Left lung (tissue), 10 donors: ENCODE results near the gene CPLX1. TPM values are rescaled to one million over a fixed set of nuclear protein-coding genes. Genes with fewer than 3 reads are reported as not detected.

ENCODE experiments used
- ATAC-seq: fragments of 200-7000 bp; cut with Tn5 transposase; one replicate; pipeline ENCODE4 v1.9.1; 2020; ENCODE audit warnings: moderate library complexity
- DNase-seq, 4 donors: peaks; one replicate each; pipeline ENCODE4 v3.0.0-alpha.2; 2013 to 2020
- H3K27ac ChIP-seq, 2 donors: fragments of 200-600 bp; sonication (generic) in 1 of 2; one replicate each; pipeline versions ENCODE4 v1.5.0 to v1.8.0; 2020 to 2021
- H3K27me3 ChIP-seq, 2 donors: fragments of 200-600 bp; sonication (generic) in 1 of 2; one replicate each; pipeline versions ENCODE4 v1.5.0 to v1.8.0; 2020 to 2021
- H3K36me3 ChIP-seq, 2 donors: fragments of 200-600 bp; sonication (generic) in 1 of 2; one replicate each; pipeline versions ENCODE4 v1.5.0 to v1.8.0; 2020 to 2021
- H3K4me1 ChIP-seq, 2 donors: fragments of 200-600 bp; one replicate each; pipeline ENCODE4 v1.8.0; 2021
- H3K4me3 ChIP-seq, 2 donors: fragments of 200-600 bp; sonication (generic) in 1 of 2; one replicate each; pipeline versions ENCODE4 v1.5.0 to v1.8.0; 2020 to 2021; ENCODE audit warnings: mild to moderate bottlenecking in 1 of 2
- H3K9me3 ChIP-seq, 2 donors: fragments of 200-600 bp; sonication (generic) in 1 of 2; one replicate each; pipeline versions ENCODE4 v1.5.0 to v1.8.0; 2020 to 2021
- CTCF ChIP-seq, 2 donors: fragments of 200-600 bp; sonication (generic) in 1 of 2; IDR thresholded peaks; one replicate each; pipeline versions ENCODE4 v1.5.0 to v1.8.0; 2021; ENCODE audit warnings: antibody characterized with exemption in 2 of 2
- intact Hi-C, 2 donors: fragments of 100-400 bp; cut with DNase I; formaldehyde crosslinking; loops; one replicate each; pipeline versions ENCODE4 v1.11.2 to v1.14.2; 2022
- polyA plus RNA-seq, 6 donors: library from polyadenylated mRNA; unstranded; fragments of 120-200 nt; gene quantifications; one replicate each; pipeline ENCODE4 v1.2.1, GENCODE V29; 2013; ENCODE audit not compliant: insufficient read length in 6 of 6
- total RNA-seq, 2 donors: library from RNA; stranded (reverse); fragmentation: NEBNext Ultra II Directional; extraction: Animal tissue kit (Norgen Biotek cat#: 25700); gene quantifications; one replicate each; pipeline ENCODE4 v1.2.1, GENCODE V29; 2021
- donor health status: DM: no; HTN: yes; CAD: no.
- donor health status: DM: no; HTN: no; CAD: no.

The CPLX1 gene
- total and polyA plus RNA-seq, 8 donors, result 0.98 to 3.2 (median 1.5) TPM

DNA sequence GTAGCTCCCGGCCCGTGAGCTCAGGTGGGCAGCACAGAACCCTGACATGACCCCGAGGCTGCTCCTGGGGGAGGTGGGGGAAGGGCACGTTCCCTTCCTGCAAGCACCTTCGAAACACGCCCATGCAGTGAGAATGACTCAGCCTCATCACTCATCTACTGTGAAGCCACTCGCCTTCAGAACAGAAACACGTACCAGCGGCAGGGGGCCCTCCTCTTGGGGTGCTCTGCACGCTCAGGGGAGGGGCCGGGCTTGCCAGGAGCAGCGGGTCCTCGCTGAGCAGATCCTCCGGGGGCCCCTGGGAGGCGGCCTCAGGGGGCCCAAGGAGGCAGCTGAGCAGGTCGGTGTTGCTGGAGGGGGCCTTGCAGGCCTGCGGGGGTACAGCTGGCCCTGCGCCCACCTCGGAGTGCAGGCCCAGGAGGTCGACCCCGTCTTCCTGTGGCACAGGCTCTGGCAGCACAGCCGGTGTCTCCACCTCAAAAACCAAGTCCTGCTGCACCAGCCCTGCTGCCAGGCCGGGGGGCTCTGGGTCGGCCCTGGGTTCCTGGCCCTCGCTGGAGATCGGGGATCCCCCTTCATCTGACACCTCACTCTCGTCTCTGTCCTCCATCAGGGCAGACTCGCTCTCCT, 40.9 kb upstream of the CPLX1 start:
- intact Hi-C loops, result no loop called here
- H3K4me3 ChIP-seq, result no peak overlapping the region
- TF ChIP-seq CTCF (IDR thresholded peaks at IDR 0.05), result no peak
- H3K9me3 ChIP-seq, result no peaks in the 10 kb centered on the region
- no peaks in the 10 kb centered on the region for H3K27me3 ChIP-seq
- ATAC-seq (no peak), DNase-seq (no peak)
- no peak overlapping the region for H3K27ac ChIP-seq
- no peaks in the 10 kb centered on the region for H3K4me1 ChIP-seq
- peaks cover 0 to 94% of the 10 kb centered on the region in 2 donors for H3K36me3 ChIP-seq

GRCh38 chr4:866068-866760, 40.3 kb upstream of the CPLX1 start:
- no peaks in the 10 kb centered on the region for H3K27me3 ChIP-seq
- H3K36me3 ChIP-seq, result peaks cover 0 to 94% of the 10 kb centered on the region in 2 donors
- TF ChIP-seq CTCF (IDR thresholded peaks at IDR 0.05), result no peak
- intact Hi-C loops, result no loop called here
- no peaks in the 10 kb centered on the region for H3K9me3 ChIP-seq
- H3K27ac ChIP-seq, result no peak overlapping the region
- no peak for ATAC-seq
- no peak overlapping the region for H3K4me3 ChIP-seq
- peak in 1 of 4 donors; percentile 61 for DNase-seq
- H3K4me1 ChIP-seq, result no peaks in the 10 kb centered on the region

- intact Hi-C loops, result no loop called here
- peaks cover 0 to 94% of the 10 kb centered on the region in 2 donors for H3K36me3 ChIP-seq
- H3K9me3 ChIP-seq, result no peaks in the 10 kb centered on the region
- no peak overlapping the region for H3K4me3 ChIP-seq
- no peak for TF ChIP-seq CTCF (IDR thresholded peaks at IDR 0.05)
- H3K27ac ChIP-seq, result no peak overlapping the region
- peak in 1 of 4 donors; percentile 70 for DNase-seq
- H3K4me1 ChIP-seq, result no peaks in the 10 kb centered on the region
- no peak for ATAC-seq
- H3K27me3 ChIP-seq, result no peaks in the 10 kb centered on the region
Measured at GRCh38 chr4:865572-865971, 39.6 kb upstream of the CPLX1 start.

- peak in 1 of 4 donors; percentile 62 for DNase-seq
Measured at GRCh38 chr4:865121-865465, 39.2 kb upstream of the CPLX1 start.

More at GRCh38 chr4:865121-865465, 39.2 kb upstream of the CPLX1 start:
- H3K4me3 ChIP-seq, result no peak overlapping the region
- no peak for ATAC-seq
- H3K9me3 ChIP-seq, result no peaks in the 10 kb centered on the region
- H3K4me1 ChIP-seq, result no peaks in the 10 kb centered on the region
- intact Hi-C loops, result no loop called here
- peaks cover 0 to 94% of the 10 kb centered on the region in 2 donors for H3K36me3 ChIP-seq
- H3K27ac ChIP-seq, result no peak overlapping the region
- H3K27me3 ChIP-seq, result no peaks in the 10 kb centered on the region
- TF ChIP-seq CTCF (IDR thresholded peaks at IDR 0.05), result no peak
